GM21526 (cell line): Measurements from ENCODE around the gene GPR161.

Experiments
- ATAC-seq: cut with Tn5 transposase; IDR thresholded peaks from one replicate; pipeline ENCODE4 v1.9.1; 2021; ENCODE audit warnings: moderate library complexity; ENCODE audit not compliant: unreplicated experiment, low FRiP score

The GPR161 gene

GRCh38 chr1:168110896-168111545 is 25.7 kb downstream of the GPR161 start:
- no peak for ATAC-seq

- no peak for ATAC-seq
Observed at GRCh38 chr1:168106274-168106673, 30.5 kb downstream of the GPR161 start.

GRCh38 chr1:168105846-168106245 is 30.9 kb downstream of the GPR161 start:
- ATAC-seq: no peak

- no peak for ATAC-seq
Observed at GRCh38 chr1:168104535-168104934, 32.2 kb downstream of the GPR161 start.

GRCh38 chr1:168102487-168102886 is 34.2 kb downstream of the GPR161 start:
- ATAC-seq: no peak

- no peak for ATAC-seq
Observed at GRCh38 chr1:168101336-168101735, 35.4 kb downstream of the GPR161 start.

GRCh38 chr1:168100315-168101002 is 36.3 kb downstream of the GPR161 start:
- ATAC-seq: no peak

- no peak for ATAC-seq
Observed at GRCh38 chr1:168099337-168099801, 37.4 kb downstream of the GPR161 start.

- ATAC-seq: no peak
Observed at GRCh38 chr1:168098534-168099320, 38.0 kb downstream of the GPR161 start.

GRCh38 chr1:168097921-168098528 is 38.7 kb downstream of the GPR161 start:
- no peak for ATAC-seq

- ATAC-seq: no peak
Observed at GRCh38 chr1:168096296-168097165, 40.2 kb downstream of the GPR161 start.

- ATAC-seq: no peak
Observed at GRCh38 chr1:168095476-168095875, 41.3 kb downstream of the GPR161 start.

- ATAC-seq: no peak
Observed at GRCh38 chr1:168093616-168094015, 43.1 kb downstream of the GPR161 start.

- no peak for ATAC-seq
Observed at GRCh38 chr1:168092566-168093355, 44.0 kb downstream of the GPR161 start.

GRCh38 chr1:168091720-168092550 is 44.8 kb downstream of the GPR161 start:
- ATAC-seq: no peak

GRCh38 chr1:168091063-168091462 is 45.7 kb downstream of the GPR161 start:
- no peak for ATAC-seq

- ATAC-seq: no peak
Observed at GRCh38 chr1:168090395-168090794, 46.3 kb downstream of the GPR161 start.

GRCh38 chr1:168089979-168090337 is 46.8 kb downstream of the GPR161 start:
- ATAC-seq: no peak
